Esophagus squamous epithelium (tissue), 4 donors: Measurements from ENCODE around the gene SNX27.

ENCODE experiments used
- POLR2A ChIP-seq, 4 donors: fragments of 450-650 bp; IDR thresholded peaks; one replicate each; pipeline ENCODE4 v1.6.1; 2017; ENCODE audit warnings: antibody characterized with exemption in 4 of 4, mild to moderate bottlenecking in 4 of 4, moderate library complexity in 3 of 4
- TF ChIP-seq, protein P1 (sequence below), 6 experiments: fragments of 450-650 bp in 4 of 6; fragments of 200-600 bp in 2 of 6; sonication (generic) in 2 of 6; IDR thresholded peaks; one replicate each; pipeline ENCODE4 v1.5.1; 2016 to 2019; ENCODE audit warnings: antibody characterized with exemption in 6 of 6, mild to moderate bottlenecking in 4 of 6, moderate library complexity in 4 of 6

DNA sequence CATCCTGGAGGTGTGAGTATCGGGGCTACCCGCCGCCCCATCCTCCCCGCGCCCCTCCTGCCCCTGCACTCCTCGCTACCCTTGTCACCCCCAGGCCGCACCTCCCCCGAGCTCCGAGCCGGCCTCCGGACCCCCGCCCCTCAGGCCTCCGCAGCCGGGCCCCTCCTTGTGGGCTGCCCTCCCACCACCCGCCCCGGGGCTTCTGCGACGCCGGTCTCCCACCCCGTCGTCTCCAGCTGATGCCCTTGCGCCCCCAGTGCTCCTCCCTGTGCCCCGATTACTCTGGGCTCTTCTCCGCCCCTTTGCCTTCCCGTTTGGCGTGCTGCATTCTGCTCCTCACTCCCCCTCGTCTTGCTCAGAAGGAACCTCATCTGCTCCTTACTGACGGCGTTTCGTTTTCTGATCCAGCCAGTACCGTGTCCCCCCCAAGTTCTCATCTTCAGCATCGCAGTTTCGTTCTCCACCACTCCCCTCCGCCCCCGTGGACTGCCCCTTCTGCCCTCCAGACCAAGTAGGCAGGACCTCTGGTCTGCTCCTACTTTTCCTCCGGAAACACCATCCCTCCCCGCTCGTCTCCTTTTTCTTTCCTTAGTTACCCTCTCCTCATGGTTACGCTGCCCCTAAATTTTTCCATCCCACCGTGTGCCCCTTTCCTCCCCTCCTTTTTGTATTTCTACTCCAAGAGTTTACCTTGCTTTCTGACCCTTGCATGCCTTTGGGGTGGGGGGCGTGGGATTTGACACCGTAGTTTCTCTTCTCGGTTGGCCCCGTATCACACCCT, 841 bp downstream of the SNX27 start:
- TF ChIP-seq, protein P1, sequence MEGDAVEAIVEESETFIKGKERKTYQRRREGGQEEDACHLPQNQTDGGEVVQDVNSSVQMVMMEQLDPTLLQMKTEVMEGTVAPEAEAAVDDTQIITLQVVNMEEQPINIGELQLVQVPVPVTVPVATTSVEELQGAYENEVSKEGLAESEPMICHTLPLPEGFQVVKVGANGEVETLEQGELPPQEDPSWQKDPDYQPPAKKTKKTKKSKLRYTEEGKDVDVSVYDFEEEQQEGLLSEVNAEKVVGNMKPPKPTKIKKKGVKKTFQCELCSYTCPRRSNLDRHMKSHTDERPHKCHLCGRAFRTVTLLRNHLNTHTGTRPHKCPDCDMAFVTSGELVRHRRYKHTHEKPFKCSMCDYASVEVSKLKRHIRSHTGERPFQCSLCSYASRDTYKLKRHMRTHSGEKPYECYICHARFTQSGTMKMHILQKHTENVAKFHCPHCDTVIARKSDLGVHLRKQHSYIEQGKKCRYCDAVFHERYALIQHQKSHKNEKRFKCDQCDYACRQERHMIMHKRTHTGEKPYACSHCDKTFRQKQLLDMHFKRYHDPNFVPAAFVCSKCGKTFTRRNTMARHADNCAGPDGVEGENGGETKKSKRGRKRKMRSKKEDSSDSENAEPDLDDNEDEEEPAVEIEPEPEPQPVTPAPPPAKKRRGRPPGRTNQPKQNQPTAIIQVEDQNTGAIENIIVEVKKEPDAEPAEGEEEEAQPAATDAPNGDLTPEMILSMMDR (IDR thresholded peaks at IDR 0.05): no peak
- no peak for TF ChIP-seq POLR2A (IDR thresholded peaks at IDR 0.05)
